ENCODE measurements around the gene PARP8. TPM values are rescaled to one million over a fixed set of nuclear protein-coding genes. Genes with fewer than 3 reads are reported as not detected.
A peak's percentile ranks its signal among the peaks of the same experiment; 100 is the strongest.

PARP8 gene
- polyA plus RNA-seq, 1 experiment: 25.1 TPM

- CTCF ChIA-PET: interaction anchor here (2.5 kb wide), 1 partner anchor 18 kb away, joined by 11 read pairs; no protein-coding TSS in a partner anchor
- Histone ChIP-seq H3K27me3 (ENCODE audit: control insufficient read depth, insufficient read depth, low read length) (no peaks in the 10 kb centered on the region), H3K9me3 (ENCODE audit: control insufficient read depth, insufficient read depth, low read length) (no peaks in the 10 kb centered on the region), H3K4me3 (ENCODE audit: low read depth, low read length) (no peak overlapping the region), H3K27ac (ENCODE audit: low read depth, low read length) (no peak overlapping the region)
- DNase-seq (ENCODE audit: low read depth, low spot score): no peak
- TF ChIP-seq, protein P1, sequence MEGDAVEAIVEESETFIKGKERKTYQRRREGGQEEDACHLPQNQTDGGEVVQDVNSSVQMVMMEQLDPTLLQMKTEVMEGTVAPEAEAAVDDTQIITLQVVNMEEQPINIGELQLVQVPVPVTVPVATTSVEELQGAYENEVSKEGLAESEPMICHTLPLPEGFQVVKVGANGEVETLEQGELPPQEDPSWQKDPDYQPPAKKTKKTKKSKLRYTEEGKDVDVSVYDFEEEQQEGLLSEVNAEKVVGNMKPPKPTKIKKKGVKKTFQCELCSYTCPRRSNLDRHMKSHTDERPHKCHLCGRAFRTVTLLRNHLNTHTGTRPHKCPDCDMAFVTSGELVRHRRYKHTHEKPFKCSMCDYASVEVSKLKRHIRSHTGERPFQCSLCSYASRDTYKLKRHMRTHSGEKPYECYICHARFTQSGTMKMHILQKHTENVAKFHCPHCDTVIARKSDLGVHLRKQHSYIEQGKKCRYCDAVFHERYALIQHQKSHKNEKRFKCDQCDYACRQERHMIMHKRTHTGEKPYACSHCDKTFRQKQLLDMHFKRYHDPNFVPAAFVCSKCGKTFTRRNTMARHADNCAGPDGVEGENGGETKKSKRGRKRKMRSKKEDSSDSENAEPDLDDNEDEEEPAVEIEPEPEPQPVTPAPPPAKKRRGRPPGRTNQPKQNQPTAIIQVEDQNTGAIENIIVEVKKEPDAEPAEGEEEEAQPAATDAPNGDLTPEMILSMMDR (IDR thresholded peaks at IDR 0.05; ENCODE audit: low read depth, low read length): no peak
- POLR2A ChIA-PET: no interaction called here
Observed at GRCh38 chr5:50733741-50734140, 67.3 kb downstream of the PARP8 start.

GRCh38 chr5:50738864-50739263 is 72.4 kb downstream of the PARP8 start:
- ChIA-PET CTCF (interaction anchor here (1.1 to 3.4 kb wide), 3 partner anchors 13 to 227 kb away, joined by 3 to 28 read pairs (median 4); no protein-coding TSS in a partner anchor), POLR2A (no interaction called here)
- Histone ChIP-seq H3K27me3 (ENCODE audit: control insufficient read depth, insufficient read depth, low read length) (no peaks in the 10 kb centered on the region), H3K27ac (ENCODE audit: low read depth, low read length) (no peak overlapping the region), H3K4me3 (ENCODE audit: low read depth, low read length) (no peak overlapping the region), H3K9me3 (ENCODE audit: control insufficient read depth, insufficient read depth, low read length) (no peaks in the 10 kb centered on the region)
- no peak for DNase-seq (ENCODE audit: low read depth, low spot score)
- TF ChIP-seq, protein P1 (IDR thresholded peaks at IDR 0.05; ENCODE audit: low read depth, low read length): no peak

DNA sequence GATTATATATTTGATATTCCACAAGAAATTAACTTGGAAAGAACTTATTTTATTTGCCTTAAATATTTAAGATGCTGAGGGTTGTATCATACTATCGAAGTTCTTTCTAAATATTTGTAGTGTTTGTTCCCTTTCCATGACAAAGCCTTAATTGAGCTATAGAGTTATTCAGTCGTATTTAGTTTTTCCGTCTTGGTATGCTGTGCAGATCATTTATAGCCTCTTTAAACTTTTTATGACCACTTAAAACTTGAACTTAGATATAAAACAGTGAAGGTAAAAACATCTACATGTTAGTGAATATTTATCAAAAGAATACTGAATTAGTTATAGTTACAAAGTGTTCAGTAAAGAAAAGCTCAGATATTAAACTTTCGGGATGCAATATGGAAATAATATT is 74.4 kb downstream of the PARP8 start:
- Histone ChIP-seq H3K9me3 (ENCODE audit: control insufficient read depth, insufficient read depth, low read length) (no peaks in the 10 kb centered on the region), H3K4me3 (ENCODE audit: low read depth, low read length) (no peak overlapping the region), H3K27me3 (ENCODE audit: control insufficient read depth, insufficient read depth, low read length) (no peaks in the 10 kb centered on the region), H3K27ac (ENCODE audit: low read depth, low read length) (no peak overlapping the region)
- ChIA-PET CTCF (interaction anchor here (1.5 kb wide), 1 partner anchor 10 kb away, joined by 9 read pairs; no protein-coding TSS in a partner anchor), POLR2A (no interaction called here)
- TF ChIP-seq, protein P1 (IDR thresholded peaks at IDR 0.05; ENCODE audit: low read depth, low read length): no peak
- no peak for DNase-seq (ENCODE audit: low read depth, low spot score)

DNA sequence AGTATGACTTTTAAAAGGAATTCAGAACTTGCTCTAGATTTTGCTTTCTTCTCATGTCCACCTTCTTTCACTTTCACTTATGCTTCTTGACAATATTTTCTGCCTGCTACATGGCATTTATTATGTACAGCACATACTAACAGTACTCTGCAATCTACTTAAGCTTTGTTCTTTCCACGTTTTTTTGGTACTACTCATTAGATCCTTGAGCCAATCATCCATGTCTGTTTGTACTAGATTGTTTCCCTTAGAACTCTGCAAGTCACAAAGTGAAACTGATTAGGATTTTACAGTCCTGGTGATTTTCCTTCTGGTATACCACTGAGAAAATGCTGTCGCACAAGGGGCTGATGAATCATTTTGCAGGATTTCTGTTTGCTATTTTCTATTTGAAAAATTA is 78.3 kb downstream of the PARP8 start:
- peak; percentile 23 for DNase-seq (ENCODE audit: low read depth, low spot score)
- ChIA-PET CTCF (interaction anchor here (0.6 kb wide), 1 partner anchor 18 kb away, joined by 3 read pairs; no protein-coding TSS in a partner anchor), POLR2A (no interaction called here)
- Histone ChIP-seq H3K27ac (ENCODE audit: low read depth, low read length) (no peak overlapping the region), H3K27me3 (ENCODE audit: control insufficient read depth, insufficient read depth, low read length) (no peaks in the 10 kb centered on the region), H3K9me3 (ENCODE audit: control insufficient read depth, insufficient read depth, low read length) (no peaks in the 10 kb centered on the region), H3K4me3 (ENCODE audit: low read depth, low read length) (peak overlapping the region; percentile 31)
- TF ChIP-seq, protein P1 (IDR thresholded peaks at IDR 0.05; ENCODE audit: low read depth, low read length): no peak

DNA sequence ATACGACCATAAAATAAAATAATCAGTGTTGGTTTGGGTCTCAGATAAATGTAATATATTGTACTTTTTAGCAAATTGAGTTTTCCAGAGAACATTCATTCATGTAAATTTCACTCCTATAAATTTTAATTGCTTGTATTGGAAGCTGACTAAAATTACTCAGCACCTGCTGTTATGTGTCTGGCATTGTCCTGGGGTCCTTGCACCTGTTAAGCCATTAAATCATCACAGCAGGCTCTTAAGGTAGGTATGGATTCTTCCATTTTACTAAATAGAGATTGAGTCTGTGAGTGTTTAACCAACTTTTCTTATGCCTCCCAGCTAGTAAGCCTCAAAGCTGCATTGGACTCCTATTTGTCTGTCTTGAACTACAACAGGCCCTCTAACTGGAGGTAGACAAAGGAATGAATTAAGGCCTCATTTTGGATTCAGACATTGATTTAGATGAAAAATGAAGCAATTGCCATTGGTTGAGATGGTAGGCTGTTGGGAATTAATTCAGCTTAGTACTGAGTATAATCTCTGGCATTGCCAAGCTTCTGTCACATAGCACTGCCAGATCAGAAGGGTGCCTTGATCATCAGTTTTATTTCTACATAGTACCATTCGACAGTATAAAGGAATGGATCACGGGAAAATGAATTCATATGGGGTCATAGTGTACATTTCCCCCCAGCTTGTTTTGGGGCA is 78.9 kb downstream of the PARP8 start:
- POLR2A ChIA-PET: no interaction called here
- Histone ChIP-seq H3K9me3 (ENCODE audit: control insufficient read depth, insufficient read depth, low read length) (no peaks in the 10 kb centered on the region), H3K4me3 (ENCODE audit: low read depth, low read length) (no peak overlapping the region), H3K27ac (ENCODE audit: low read depth, low read length) (no peak overlapping the region), H3K27me3 (ENCODE audit: control insufficient read depth, insufficient read depth, low read length) (no peaks in the 10 kb centered on the region)
- DNase-seq (ENCODE audit: low read depth, low spot score): no peak
- TF ChIP-seq, protein P1 (IDR thresholded peaks at IDR 0.05; ENCODE audit: low read depth, low read length): no peak
- CTCF ChIA-PET: interaction anchor here (0.6 to 0.8 kb wide), 2 partner anchors 19 to 25 kb away, joined by 3 to 4 read pairs; no protein-coding TSS in a partner anchor
